Esophagus (tissue), 2 donors: ENCODE measurements around the gene CDYL2. TPM values are rescaled to one million over a fixed set of nuclear protein-coding genes. Genes with fewer than 3 reads are reported as not detected.
"Not testable (repeated sequence)": the region's sequence is repeated elsewhere in the genome, so short reads cannot be mapped to it uniquely, and the experiment has no call there.

Experiments
- H3K27ac ChIP-seq, 2 donors: one replicate each; pipeline ENCODE4 v1.5.1; 2013; ENCODE audit warnings: low read depth in 2 of 2, mild to moderate bottlenecking in 2 of 2, inconsistent platforms in 1 of 2, low read length in 1 of 2, moderate library complexity in 1 of 2
- H3K27me3 ChIP-seq, 2 donors: one replicate each; pipeline ENCODE4 v1.6.1; 2013; ENCODE audit warnings: low read length in 2 of 2, control low read depth in 1 of 2, mild to moderate bottlenecking in 1 of 2; ENCODE audit not compliant: insufficient read depth in 2 of 2, control insufficient read depth in 1 of 2
- H3K36me3 ChIP-seq, 2 donors: one replicate each; pipeline ENCODE4 v1.6.1; 2013; ENCODE audit warnings: low read length in 1 of 2; ENCODE audit not compliant: control insufficient read depth in 2 of 2, insufficient read depth in 2 of 2
- H3K4me1 ChIP-seq, 2 donors: one replicate each; pipeline ENCODE4 v1.6.1; 2013; ENCODE audit warnings: low read length in 1 of 2; ENCODE audit not compliant: control insufficient read depth in 2 of 2, insufficient read depth in 2 of 2
- H3K4me3 ChIP-seq, 2 donors: one replicate each; pipeline ENCODE4 v1.5.1; 2013; ENCODE audit warnings: low read length in 2 of 2, mild to moderate bottlenecking in 2 of 2, low read depth in 1 of 2, moderate library complexity in 1 of 2
- H3K9me3 ChIP-seq, 2 donors: one replicate each; pipeline ENCODE4 v1.6.1; 2013; ENCODE audit warnings: mild to moderate bottlenecking in 2 of 2, low read depth in 1 of 2, low read length in 1 of 2, moderate library complexity in 1 of 2; ENCODE audit not compliant: control insufficient read depth in 2 of 2, insufficient read depth in 1 of 2
- WGBS, 2 donors: extraction: QIAGEN DNeasy Blood & Tissue Kit; methylation state at CpG; one replicate each; pipeline ENCODE4 v1.1.7; 2013; 5-methylcytosine and 5-hydroxymethylcytosine counted together
- polyA plus RNA-seq, 2 donors: library from polyadenylated mRNA; stranded (reverse); fragments of 200-250 nt; gene quantifications; one replicate each; pipeline ENCODE4 v1.2.3, GENCODE V29; 2013
- donor health status: healthy with polysubstance abuse.
- donor health status: Bipolar disorder and iron deficiency.

Gene CDYL2
- polyA plus RNA-seq, 2 donors, result 0.39 to 0.65 TPM

DNA sequence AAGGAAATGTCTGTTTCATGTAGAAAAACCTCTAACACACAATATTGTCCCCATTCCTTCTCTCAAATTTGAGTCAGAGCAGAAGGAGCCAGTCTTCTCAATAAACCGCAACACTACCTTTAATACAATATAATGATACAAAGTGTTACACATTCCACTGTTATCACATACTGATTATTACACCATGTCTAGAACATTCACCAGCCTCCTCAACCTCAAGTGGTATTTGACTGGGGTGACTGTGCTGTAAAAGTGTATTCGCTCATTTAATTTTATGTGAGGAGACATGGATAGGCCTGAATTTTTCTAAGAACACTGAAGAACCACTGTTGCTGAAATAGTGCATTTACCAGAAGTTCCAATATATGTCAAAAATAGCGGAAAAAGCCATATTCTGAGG, 10.3 kb downstream of the CDYL2 start:
- no peaks in the 10 kb centered on the region for H3K36me3 ChIP-seq
- H3K27me3 ChIP-seq, result no peaks in the 10 kb centered on the region
- WGBS, 2 donors, result 93 to 96% methylated on average over 3 of the region's 3 CpGs

GRCh38 chr16:80792031-80792430, 12.4 kb downstream of the CDYL2 start:
- Histone ChIP-seq H3K27ac (no peak overlapping the region), H3K4me3 (no peak overlapping the region), H3K36me3 (no peaks in the 10 kb centered on the region), H3K9me3 (peaks cover 0 to 4% of the 10 kb centered on the region in 2 donors), H3K4me1 (no peaks in the 10 kb centered on the region), H3K27me3 (no peaks in the 10 kb centered on the region)
- WGBS, 2 donors, result 91 to 94% methylated on average over 2 of the region's 2 CpGs

More for the DNA sequence above, 10.3 kb downstream of the CDYL2 start:
- H3K9me3 ChIP-seq, result peaks cover 0 to 4% of the 10 kb centered on the region in 2 donors
- no peak overlapping the region for H3K27ac ChIP-seq
- H3K4me3 ChIP-seq, result no peak overlapping the region
- H3K4me1 ChIP-seq, result no peaks in the 10 kb centered on the region

- peaks cover 0 to 4% of the 10 kb centered on the region in 2 donors for H3K9me3 ChIP-seq
- no peaks in the 10 kb centered on the region for H3K27me3 ChIP-seq
- no peak overlapping the region for H3K27ac ChIP-seq
- H3K4me3 ChIP-seq, result no peak overlapping the region
- 47 to 70% methylated on average over 1 of the region's 1 CpG for WGBS, 2 donors
- no peaks in the 10 kb centered on the region for H3K4me1 ChIP-seq
- no peaks in the 10 kb centered on the region for H3K36me3 ChIP-seq
These were observed 13.0 kb downstream of the CDYL2 start for GRCh38 chr16:80791411-80791810.

GRCh38 chr16:80790751-80791150, 13.6 kb downstream of the CDYL2 start:
- 89 to 90% methylated on average over 5 of the region's 5 CpGs for WGBS, 2 donors
- Histone ChIP-seq H3K36me3 (no peaks in the 10 kb centered on the region), H3K4me3 (no peak overlapping the region), H3K4me1 (no peaks in the 10 kb centered on the region), H3K9me3 (peaks cover 0 to 4% of the 10 kb centered on the region in 2 donors), H3K27ac (no peak overlapping the region), H3K27me3 (no peaks in the 10 kb centered on the region)

DNA sequence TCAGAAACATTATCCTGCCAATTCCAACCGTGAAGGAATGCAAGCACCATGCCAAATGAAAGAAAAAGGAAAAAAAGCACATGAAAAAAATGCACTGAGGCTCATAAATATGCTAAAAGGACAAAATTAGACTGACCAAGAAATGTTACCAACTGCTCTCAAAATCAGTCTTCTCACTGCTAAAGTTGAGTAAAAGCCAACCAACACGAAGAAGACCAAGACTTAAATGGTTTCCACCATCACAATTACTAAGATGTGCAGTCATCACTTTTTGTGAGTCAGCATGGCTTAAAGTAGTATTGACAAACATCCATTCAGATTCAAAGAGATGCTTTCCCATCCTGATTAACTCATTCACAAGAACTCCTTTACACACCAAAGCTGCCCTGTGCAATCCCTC, 16.4 kb downstream of the CDYL2 start:
- no peaks in the 10 kb centered on the region for H3K27me3 ChIP-seq
- WGBS, 2 donors, result 29 to 49% methylated on average over 2 of the region's 2 CpGs
- H3K9me3 ChIP-seq, result peaks cover 0 to 4% of the 10 kb centered on the region in 2 donors

GRCh38 chr16:80786561-80786960, 17.8 kb downstream of the CDYL2 start:
- not testable (repeated sequence) for H3K36me3 ChIP-seq, H3K9me3 ChIP-seq, H3K27ac ChIP-seq, H3K4me3 ChIP-seq, H3K27me3 ChIP-seq, H3K4me1 ChIP-seq
- 99% methylated on average over 3 of the region's 3 CpGs for WGBS, 2 donors

More for the DNA sequence above, 16.4 kb downstream of the CDYL2 start:
- no peak overlapping the region for H3K27ac ChIP-seq
- H3K36me3 ChIP-seq, result no peaks in the 10 kb centered on the region
- no peak overlapping the region for H3K4me3 ChIP-seq
- H3K4me1 ChIP-seq, result no peaks in the 10 kb centered on the region

DNA sequence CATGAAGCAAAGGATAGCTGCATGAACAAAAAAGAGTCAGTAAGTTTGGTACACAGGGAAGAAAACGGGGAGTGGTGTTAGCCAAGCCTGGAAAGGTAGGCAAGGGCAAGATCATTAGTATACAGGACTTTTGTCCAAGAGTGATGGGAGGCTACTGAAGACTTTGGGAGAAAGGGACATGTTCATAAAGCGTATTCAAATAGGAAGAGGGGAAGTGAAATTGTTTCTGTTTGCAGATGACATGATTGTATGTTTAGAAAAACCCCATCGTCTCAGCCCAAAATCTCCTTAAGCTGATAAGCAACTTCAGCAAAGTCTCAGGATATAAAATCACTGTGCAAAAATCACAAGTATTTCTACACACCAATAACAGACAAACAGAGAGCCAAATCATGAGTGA, 19.4 kb downstream of the CDYL2 start:
- 90 to 98% methylated on average over 3 of the region's 3 CpGs for WGBS, 2 donors
- Histone ChIP-seq H3K27me3 (no peaks in the 10 kb centered on the region), H3K36me3 (no peaks in the 10 kb centered on the region), H3K27ac (no peak overlapping the region), H3K4me1 (no peaks in the 10 kb centered on the region), H3K4me3 (no peak overlapping the region), H3K9me3 (no peaks in the 10 kb centered on the region)

DNA sequence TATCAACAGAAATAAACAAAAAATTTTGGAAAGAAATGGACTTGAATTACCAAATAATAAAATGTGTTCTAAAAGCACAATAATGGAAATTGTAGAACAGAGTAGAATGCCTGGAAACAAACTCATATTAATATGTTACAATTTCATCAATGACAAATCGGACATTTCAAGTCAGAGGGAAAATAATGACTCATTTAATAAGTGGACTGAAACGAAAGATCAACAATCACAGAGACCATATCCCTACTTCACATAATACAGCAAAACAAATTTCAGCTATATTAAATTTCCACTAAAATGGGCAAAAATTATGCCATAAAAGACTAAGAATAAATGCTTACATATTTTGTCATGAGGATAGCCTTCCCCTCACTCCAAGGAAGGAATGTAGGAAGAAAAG, 25.7 kb downstream of the CDYL2 start:
- H3K27me3 ChIP-seq, result no peaks in the 10 kb centered on the region
- no peak overlapping the region for H3K27ac ChIP-seq
- H3K4me3 ChIP-seq, result no peak overlapping the region
- H3K36me3 ChIP-seq, result no peaks in the 10 kb centered on the region
- 65 to 78% methylated on average over 2 of the region's 2 CpGs for WGBS, 2 donors
- no peaks in the 10 kb centered on the region for H3K4me1 ChIP-seq
- H3K9me3 ChIP-seq, result no peaks in the 10 kb centered on the region

- no peak overlapping the region for H3K27ac ChIP-seq
- WGBS, 2 donors, result 87 to 89% methylated on average over 19 of the region's 19 CpGs
- H3K36me3 ChIP-seq, result no peaks in the 10 kb centered on the region
These were observed 27.5 kb downstream of the CDYL2 start for GRCh38 chr16:80776856-80777255.

GRCh38 chr16:80775450-80775849, 28.9 kb downstream of the CDYL2 start:
- Histone ChIP-seq H3K36me3 (no peaks in the 10 kb centered on the region), H3K9me3 (peaks cover 0 to 2% of the 10 kb centered on the region in 2 donors), H3K4me3 (no peak overlapping the region), H3K27ac (no peak overlapping the region), H3K27me3 (no peaks in the 10 kb centered on the region), H3K4me1 (no peaks in the 10 kb centered on the region)
- WGBS, 2 donors, result 92 to 100% methylated on average over 1 of the region's 1 CpG

More at GRCh38 chr16:80776856-80777255, 27.5 kb downstream of the CDYL2 start:
- Histone ChIP-seq H3K4me1 (no peaks in the 10 kb centered on the region), H3K27me3 (no peaks in the 10 kb centered on the region), H3K9me3 (no peaks in the 10 kb centered on the region), H3K4me3 (no peak overlapping the region)
